Mucosa of descending colon (tissue), 3 donors: ENCODE data around the gene HMGCS1. TPM values are rescaled to one million over a fixed set of nuclear protein-coding genes. Genes with fewer than 3 reads are reported as not detected.

ENCODE experiments used
- ATAC-seq: fragments of 200-7000 bp; cut with Tn5 transposase; one replicate; pipeline ENCODE4 v1.9.1; 2020; ENCODE audit warnings: mild to moderate bottlenecking, moderate library complexity
- DNase-seq, 3 donors: peaks; one replicate each; pipeline ENCODE4 v3.0.0-alpha.2; 2020
- H3K36me3 ChIP-seq: fragments of 200-600 bp; one replicate; pipeline ENCODE4 v1.8.0; 2021; ENCODE audit warnings: low read depth, mild to moderate bottlenecking
- H3K4me1 ChIP-seq: fragments of 200-600 bp; one replicate; pipeline ENCODE4 v1.8.0; 2021; ENCODE audit warnings: low read depth, mild to moderate bottlenecking
- H3K4me3 ChIP-seq: fragments of 200-600 bp; one replicate; pipeline ENCODE4 v1.8.0; 2021; ENCODE audit warnings: mild to moderate bottlenecking
- H3K9me3 ChIP-seq: fragments of 200-600 bp; one replicate; pipeline ENCODE4 v1.8.0; 2021; ENCODE audit warnings: mild to moderate bottlenecking
- CTCF ChIP-seq: fragments of 200-600 bp; IDR thresholded peaks from one replicate; pipeline ENCODE4 v1.8.0; 2022; ENCODE audit warnings: antibody characterized with exemption, mild to moderate bottlenecking
- intact Hi-C, 2 donors: fragments of 100-400 bp; cut with DNase I in 1 of 2; cut with micrococcal nuclease in 1 of 2; formaldehyde crosslinking; loops; one replicate each; pipeline versions ENCODE4 v1.11.0 to v1.11.1; 2022; cut with DNase I, micrococcal nuclease
- total RNA-seq, 3 donors: library from RNA; stranded (reverse); fragmentation: NEBNext Ultra II Directional in 2 of 3; extraction: Animal tissue kit (Norgen Biotek cat#: 25700) in 2 of 3; gene quantifications; one replicate each; pipeline versions ENCODE4 v1.2.1 to v1.2.4, GENCODE V29; 2021 to 2023
- donor health status: DM: no; HTN: no; CAD: no; lungs with moderate emphysema.
- donor health status: DM: no; HTN: no; CAD: no.
- donor health status: DM: no; HTN: yes; CAD: no.

HMGCS1 gene
- total RNA-seq, 3 donors from 2014 or later: 69.6 to 176 (median 151) TPM

- DNase-seq (no peak), ATAC-seq (no peak)
- intact Hi-C loops: no loop called here
- no peaks in the 10 kb centered on the region for H3K9me3 ChIP-seq
- no peak overlapping the region for H3K4me3 ChIP-seq
- no peak for TF ChIP-seq CTCF
- H3K36me3 ChIP-seq: no peaks in the 10 kb centered on the region
- H3K4me1 ChIP-seq: no peaks in the 10 kb centered on the region
These were observed 71.0 kb downstream of the HMGCS1 start for GRCh38 chr5:43242196-43242595.

Other genes starting within 250 kb of the HMGCS1 start
- gene ZNF131, start 192.5 kb downstream of the HMGCS1 start, total RNA-seq: 10 to 100 TPM; 26.5 to 32.6 (median 31.2) TPM
- 1 to 10 TPM in 1 of 3 donors, under 1 TPM in 2; 0.20 to 1.5 (median 0.43) TPM for gene NIM1K, start 121.2 kb downstream of the HMGCS1 start, total RNA-seq
- 100 to 1,000 TPM in 1 of 3 donors, 10 to 100 TPM in 2; 44.1 to 108 (median 91.1) TPM for gene CCL28, start 99.0 kb upstream of the HMGCS1 start, total RNA-seq
- gene TMEM267, start 170.5 kb upstream of the HMGCS1 start, total RNA-seq: 10 to 100 TPM in 2 of 3 donors, 1 to 10 TPM in 1; 8.2 to 10.7 (median 10.6) TPM
- 1 to 10 TPM; 1.3 to 2.9 (median 1.7) TPM for gene C5orf34, start 201.7 kb upstream of the HMGCS1 start, total RNA-seq
- 10 to 100 TPM; 54.0 to 83.5 (median 57.8) TPM for gene PAIP1, start 243.7 kb upstream of the HMGCS1 start, total RNA-seq